Forelimb muscle (tissue), 1 donor: ENCODE measurements around the gene CHMP6. TPM values are rescaled to one million over a fixed set of nuclear protein-coding genes. Genes with fewer than 3 reads are reported as not detected.
A peak's percentile ranks its signal among the peaks of the same experiment; 100 is the strongest.
"Not testable (repeated sequence)": the region's sequence is repeated elsewhere in the genome, so short reads cannot be mapped to it uniquely, and the experiment has no call there.

Experiments used
- DNase-seq: peaks from one replicate; pipeline ENCODE4 v3.0.0-alpha.2; 2013; ENCODE audit warnings: low read depth
- polyA plus RNA-seq: library from polyadenylated mRNA; unstranded; fragments of 120-200 nt; gene quantifications from one replicate; pipeline ENCODE4 v1.2.1, GENCODE V29; 2013; ENCODE audit not compliant: insufficient read length

Gene CHMP6
- polyA plus RNA-seq, 1 donor: 25.2 TPM

DNA sequence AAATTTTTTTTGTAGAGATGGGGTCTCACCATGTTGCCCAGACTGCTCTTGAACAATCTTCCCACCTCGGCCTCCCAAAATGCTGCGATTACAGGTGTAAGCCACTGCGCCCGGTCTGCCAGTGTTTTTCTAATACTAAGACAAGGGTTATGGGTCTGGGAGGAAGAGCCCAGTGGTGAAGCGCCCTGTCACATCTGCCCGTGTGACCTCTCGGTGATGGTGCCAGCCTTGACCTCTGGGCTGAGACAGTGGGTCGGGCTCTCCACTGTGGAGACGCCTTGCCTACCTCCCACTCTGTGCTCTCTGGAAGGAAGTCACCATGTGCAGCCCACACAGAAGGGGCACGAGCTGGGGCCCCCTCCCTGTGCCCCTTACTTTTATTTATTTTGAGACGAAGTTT is 38.2 kb downstream of the CHMP6 start:
- DNase-seq: no peak

DNA sequence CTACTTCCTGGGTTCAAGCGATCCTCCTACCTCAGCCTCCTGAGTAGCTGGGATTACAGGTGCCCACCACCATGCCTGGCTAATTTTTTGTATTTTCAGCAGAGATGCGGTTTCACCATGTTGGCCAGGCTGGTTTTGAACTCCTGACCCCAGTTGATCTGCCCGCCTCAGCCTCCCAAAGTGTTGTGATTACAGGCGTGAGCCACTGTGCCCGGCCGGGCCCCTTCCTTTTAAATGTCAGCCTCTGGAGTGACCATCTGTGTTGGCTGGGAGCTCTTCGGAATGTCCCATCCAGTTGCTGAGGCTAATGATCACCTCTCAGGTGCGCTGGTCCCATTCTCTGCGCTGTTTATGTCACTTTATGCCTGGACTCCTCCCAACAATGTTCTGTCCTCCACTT is 38.7 kb downstream of the CHMP6 start:
- DNase-seq: not testable (repeated sequence)

DNA sequence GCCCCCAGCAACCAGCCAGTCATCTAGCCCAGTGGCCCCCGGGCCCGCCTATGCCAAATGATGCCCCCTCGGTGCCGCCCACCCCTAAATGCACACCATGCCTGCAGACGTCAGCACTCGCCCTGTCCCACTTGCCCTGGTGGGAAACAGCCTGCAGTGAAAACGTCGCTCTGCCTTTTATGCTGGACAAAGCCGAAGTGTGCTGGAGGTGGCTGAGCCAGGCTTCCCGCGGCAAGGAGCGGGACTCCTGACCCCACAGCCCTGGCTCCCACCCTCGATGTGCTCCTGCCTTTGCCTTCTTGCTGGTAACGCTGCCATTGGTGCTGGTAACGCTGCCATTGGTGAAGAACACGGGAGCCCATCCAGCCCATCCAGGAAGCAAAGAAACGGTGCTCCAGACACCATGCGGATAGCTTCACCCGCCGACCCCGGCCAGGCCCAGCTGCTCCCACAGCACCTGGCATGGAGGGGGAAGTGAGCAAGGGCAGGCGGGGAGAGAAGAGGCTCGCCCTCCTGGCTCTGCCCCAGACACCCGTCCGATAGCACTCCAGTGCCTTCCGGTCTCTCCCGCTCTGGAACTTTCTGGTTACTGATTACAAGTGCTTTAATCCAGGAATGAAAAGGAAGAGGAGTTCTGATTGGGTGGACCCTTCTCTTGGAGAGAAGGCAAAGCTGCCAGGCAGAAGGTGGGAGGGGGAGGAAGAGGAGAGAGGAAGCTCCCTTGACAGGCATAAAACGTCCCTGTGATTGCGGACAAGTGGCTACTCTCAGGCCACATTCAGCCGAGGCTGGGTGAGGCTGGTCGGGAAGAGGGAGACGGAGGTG is 39.3 kb downstream of the CHMP6 start:
- DNase-seq: no peak

DNA sequence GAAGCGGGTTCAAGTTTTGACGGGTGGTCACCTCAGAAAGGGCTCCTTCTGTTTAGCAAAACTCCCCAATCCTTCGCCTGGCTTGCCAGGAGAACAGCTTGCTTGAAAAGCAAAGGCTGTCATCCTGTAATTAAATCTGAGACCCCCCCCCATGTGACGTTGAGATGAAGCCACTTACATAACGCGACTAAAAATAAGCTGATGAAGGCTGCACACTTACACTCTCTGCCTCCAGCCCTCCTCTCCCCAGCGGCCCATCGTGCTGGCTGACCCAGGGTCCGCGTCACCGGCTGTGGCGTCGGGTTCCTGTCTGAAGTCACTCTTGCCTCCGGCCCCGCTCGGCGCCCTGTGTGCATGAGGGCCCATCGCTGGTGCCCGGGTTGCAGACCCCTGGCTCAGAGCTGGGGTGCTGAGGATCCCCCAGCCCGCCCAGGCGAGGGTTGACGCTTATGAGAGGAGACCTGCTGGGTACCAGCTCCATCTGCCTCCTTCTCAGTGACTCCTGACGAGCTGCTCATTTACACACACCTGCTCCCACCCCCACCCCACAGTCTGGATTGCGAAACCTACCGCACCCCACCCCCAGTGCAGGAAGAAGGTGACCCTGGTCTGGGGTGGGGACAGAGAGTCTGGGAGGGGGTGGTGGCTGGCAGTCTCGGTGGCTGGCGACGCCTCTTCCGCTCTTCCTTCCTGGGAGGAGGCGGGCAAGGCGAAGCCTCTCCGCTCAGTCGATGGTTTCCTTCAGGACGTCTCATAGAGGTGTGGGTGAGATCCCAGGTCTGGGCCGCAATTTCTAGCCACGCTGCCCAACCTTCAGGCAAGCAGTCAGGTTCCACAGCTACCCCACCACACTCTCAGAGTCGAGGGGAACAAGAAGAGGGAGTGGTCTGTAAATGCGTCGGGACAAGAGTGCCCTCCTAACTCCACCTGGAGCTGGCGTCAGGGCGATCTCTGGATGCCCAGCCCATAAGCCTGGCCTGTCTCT is 40.2 kb downstream of the CHMP6 start:
- DNase-seq: no peak

DNA sequence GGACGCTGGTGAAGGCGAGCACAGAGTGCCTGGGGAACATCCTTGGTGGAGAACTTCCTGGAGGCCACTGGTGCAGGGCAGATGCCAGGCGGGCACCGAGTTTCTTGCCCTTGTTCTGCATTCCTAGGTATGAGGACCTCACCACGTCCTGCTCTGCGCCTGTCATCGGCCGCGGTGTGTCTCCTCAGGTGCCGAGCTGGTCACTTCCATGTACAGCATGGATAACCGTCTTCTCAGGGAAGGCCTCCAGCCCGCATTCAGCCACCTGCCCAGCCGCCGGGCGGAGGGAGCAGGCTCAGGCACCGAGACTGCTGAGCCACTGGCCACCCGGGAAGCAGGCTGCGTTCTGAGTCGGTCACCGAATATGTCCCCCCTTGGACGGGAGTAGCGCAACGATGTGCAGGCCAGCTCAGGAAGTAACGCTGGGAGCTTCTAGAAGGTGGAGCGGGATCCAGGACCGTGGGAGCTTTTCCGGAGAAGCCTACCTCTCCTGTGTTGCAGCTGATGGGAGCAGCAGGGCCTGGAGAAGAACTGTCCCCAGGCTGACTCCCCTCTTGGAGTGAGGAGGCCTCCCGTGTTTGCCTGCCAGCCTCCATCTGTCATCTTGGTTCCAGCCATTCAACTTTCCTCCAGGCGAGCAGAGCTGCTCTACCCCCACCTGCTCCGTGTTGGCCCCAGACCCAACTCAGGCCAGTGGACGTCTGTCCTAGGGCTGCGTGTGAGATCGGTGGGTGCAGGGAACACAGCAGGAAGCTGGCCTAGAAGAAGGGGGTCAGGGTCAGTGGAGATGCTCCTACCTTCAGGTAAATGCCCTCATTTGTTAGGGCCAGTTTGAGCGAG is 41.2 kb downstream of the CHMP6 start:
- DNase-seq: no peak

DNA sequence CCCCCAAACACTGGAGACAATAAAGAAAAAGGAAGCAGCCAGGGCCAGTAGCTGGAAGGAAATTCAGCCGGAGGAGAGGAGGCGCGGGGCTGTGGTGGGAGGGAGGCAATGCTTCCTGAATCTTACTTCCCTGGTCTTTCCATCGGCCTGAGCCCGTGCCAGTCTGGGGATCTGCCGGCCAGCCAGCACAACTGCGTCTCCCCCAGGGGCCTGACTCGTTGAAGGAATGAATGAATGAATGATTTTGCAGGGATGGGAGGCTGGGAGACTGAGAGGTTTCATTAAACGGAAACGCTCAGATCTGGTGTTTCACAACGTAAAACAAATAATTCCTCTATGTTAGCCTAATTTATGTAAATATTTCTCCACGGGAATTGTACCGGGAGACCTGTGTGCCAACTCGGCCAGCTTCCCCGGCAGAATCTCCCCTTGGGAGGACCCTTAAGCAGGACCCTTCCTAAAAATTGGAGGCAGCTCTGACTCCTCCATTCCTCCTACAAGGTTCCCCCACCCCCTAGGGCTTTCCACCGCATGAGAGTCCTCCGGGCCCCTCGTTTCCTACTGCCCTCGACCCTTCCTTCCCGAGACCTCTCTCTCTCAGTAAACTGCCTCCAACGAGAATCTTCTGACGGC is 42.0 kb downstream of the CHMP6 start:
- no peak for DNase-seq

DNA sequence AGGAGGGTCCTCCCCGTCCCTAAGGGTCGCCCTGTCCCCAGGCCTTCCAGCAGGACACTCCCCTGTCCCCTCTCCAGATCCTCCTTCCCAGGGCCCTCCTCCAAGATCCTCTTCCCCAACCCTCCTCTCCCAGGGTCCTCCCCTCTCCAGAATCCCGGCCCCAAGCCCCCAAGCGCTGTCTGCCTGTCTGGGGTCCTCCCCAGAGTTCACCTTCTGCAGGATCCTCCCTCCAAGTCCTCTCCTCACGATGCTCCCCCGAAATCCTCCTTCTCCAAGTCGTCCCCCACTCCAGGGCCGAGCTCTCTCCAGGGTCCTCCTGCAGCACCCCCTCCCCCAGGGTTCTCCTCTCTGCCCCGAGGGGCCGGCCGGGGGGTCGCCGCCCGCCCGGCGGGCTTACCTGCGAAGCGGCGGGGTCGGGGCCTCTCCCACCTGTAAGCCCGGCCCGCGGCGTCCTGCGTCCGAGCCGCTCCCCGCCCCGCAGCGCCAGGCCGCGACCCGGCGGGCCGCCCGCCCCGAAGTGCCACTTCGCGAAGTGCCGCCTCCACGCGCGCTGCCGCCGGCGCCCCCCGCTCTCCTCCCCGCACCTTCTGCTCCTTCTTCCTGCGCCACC is 42.6 kb downstream of the CHMP6 start:
- DNase-seq: no peak

DNA sequence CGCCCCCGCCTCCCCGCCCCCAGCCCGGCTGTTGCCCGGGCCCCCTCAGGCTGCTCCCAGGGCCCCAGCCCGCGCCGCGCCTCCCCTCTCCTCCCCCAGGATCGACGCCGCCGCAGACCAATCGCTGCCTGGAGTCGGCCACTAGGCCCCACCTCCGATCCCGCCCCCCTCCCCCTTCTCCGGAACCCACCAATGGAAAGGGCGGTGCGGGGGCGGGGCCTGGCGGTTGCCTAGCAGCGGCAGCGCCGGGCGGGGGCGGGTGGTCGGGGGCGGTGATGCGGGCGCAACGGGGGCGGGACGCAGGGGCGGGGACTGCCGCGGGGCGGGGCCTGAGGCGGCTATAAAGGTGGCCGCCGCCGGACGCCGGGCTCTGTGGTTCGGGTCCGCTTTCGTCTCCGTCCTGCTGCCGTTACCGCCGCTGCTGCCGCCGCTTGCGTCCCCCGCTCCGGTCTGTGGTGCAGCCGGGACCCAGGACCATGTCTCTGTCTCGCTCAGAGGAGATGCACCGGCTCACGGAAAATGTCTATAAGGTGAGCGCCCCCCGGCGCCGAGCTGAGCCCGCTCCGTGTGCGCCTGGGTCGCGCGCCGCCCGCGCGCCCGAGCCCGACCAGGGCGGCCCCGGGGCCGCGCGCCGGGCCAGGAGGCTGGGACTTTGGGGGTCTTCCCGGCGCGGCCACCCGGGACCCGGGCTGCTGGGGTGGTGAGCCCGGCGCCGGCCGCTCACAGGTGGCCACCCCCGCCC is 43.3 kb downstream of the CHMP6 start, which contains the start of gene BAIAP2:
Gene BAIAP2, plus strand, starts transcription at position 373 of the 742 bp plus-strand sequence. Its CDS starts 104 bp downstream, at position 477.
- DNase-seq: peak; percentile 73

DNA sequence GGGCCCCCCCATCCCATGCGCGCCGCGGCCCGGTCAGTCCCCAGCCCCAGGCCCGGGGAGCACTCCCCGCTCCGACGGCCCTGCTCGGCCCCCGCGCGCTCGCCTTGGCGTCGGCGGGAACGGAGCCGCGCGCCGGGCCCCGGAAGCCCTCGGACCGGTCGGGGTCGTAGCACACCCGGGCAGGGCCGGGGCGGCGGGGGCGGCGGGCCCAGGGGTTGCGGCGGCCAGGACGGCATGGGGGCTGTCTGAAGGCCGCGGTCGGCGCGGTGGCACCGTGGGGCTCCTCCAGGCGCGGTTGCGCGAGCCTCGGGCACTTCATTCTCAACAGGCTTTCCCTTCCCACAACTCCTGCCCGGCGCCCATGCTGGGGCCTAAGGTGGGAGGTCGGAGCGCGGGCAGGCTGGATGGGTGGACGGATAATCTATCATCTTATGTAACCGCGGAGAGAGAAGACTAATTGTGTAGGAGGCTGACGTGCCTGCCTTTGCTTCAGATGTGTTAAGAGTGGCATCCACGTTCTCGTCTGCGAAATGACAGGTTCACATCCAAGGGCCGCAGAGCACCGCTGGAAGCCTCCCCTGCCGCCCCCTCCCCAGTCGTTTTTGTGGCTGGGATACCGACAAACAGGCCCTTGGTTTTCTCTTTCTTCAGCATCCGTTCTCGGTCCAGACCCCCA is 44.0 kb downstream of the CHMP6 start:
- DNase-seq: no peak

DNA sequence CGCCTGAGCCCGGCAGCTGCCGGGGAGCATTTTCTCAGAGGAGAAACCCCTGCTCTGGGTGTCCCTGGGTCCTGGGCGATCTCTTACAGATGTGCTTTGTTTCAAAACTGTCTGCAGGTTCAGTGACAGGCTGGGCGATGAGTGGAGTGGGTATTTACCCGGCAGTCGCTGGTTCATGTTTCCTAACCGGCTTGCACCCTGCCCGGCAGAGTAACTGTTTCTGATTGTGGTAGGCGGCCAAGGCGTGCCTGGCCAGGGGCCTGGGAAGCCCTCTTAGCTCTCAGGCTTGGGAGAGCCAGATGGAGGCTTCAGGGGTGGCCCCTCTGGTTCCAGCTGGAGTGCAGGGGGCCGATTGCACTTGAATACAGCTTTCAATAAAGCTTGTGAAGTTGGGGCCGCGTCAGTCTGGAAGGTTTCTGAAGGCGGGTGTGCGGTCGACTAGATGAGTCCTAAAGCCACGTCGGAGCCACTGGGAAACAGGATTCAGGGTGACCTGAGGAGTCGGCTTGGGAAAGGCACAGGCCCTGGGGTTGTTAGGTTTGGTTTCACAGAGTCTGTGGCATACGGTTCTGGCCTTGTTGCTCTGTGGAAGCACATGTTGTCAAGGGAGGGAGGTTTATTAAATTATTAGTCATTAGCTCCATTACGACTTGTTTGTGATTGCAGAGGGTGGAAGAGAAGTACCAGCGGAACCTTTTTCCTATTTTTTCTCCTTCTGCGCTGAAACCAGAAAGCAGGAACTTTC is 44.7 kb downstream of the CHMP6 start:
- DNase-seq: no peak

DNA sequence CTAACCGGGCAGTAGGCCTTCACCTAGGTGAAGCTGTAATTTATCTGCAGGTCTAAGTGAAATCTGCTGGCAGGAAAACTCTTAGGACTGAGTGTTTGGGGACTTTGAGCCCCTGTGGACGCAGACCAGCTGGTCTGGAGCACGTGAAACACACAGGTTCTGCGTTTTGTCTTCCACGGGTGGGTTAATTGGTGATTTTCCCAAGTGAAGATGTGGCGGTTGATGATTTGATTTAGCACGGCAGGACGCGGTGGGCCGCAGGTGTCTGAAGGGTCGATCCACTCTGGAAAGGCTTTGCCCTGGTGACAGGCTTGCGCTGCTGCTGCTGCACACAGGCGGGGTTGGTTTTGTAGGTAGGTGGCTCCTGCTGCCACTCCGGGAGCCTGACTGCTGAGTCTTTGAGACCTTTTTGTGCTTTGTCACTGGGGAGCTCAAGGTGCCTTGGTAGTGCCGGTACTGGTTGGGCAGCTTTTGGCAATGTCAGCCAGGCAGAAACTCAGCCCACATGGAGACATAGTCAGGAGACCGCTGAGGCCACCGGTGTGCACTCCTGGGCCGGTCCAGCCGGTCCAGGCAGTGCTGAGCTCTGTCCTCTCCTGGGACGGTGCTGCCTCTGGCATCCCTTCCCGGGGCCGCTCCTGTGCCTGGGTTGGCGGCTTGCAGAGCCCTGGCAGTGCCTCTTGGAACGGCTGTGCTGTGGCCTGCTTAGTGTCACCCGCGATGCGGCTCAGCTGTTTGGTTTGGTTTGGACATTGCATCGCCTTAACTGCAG is 45.6 kb downstream of the CHMP6 start:
- DNase-seq: no peak

DNA sequence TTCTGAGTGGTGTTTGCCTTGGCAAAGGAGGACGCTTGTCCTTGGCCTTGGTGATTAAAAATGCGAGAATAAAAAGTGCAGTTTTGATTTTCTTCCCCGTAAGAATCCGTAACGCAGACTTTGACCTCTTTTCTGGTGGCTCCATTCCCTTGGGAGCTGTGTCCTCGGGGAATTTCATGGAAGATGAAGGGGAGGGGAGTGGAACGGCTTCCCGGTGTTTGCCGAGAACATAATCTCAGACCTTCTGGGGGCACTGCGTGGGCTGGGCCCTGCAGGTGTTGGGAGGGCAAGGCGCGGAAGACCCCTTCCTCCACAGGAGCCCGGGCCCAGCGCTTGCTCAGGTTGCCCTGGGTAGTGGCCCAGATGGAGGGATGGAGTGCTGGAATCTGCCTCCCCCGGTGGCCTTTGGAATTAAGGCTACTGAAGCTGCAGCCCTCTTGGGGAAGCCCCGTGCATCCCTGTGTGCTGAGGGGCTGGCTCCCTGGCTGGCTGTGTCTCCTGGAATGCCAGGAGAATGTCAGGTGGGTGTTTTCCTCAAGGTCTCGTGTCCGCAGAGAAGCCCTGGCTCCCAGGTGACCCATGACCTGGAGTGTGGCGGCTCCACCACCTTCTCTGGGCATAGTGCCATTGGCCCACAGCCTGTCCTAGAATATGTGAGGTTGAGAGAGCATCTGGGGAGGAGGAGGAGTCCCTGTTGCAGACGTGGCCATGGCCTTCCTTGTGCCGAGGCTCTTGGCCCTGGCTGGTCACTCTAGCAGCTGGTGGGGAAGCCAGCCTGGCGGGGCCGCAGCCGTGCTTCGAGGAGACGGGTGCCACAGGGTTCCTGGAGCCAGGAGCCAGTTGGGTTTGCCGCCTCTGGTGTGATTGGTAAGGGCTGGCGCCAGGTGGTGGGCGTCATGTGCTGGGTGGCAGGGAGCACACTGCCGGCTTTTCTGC is 46.4 kb downstream of the CHMP6 start:
- DNase-seq: no peak

DNA sequence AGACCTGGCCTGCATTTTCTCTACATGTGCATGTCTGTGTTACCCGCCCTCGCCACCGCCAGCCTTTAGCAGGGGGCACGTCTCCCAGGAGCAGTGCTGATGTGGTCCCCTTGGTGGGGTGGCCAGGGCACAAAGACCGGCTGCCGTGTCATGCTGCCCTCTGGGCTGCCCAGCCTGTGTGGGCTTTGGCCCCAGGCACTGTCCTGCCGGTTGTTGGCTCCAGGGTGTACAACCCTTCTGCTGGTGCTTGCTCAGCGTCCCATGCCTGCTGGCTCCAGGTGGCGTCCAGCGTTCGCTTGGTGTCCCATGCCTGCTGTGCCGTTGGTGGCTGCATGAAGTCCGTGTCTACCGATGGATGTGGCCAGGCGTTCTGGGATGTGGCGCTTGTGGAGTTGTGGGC is 47.5 kb downstream of the CHMP6 start:
- no peak for DNase-seq

DNA sequence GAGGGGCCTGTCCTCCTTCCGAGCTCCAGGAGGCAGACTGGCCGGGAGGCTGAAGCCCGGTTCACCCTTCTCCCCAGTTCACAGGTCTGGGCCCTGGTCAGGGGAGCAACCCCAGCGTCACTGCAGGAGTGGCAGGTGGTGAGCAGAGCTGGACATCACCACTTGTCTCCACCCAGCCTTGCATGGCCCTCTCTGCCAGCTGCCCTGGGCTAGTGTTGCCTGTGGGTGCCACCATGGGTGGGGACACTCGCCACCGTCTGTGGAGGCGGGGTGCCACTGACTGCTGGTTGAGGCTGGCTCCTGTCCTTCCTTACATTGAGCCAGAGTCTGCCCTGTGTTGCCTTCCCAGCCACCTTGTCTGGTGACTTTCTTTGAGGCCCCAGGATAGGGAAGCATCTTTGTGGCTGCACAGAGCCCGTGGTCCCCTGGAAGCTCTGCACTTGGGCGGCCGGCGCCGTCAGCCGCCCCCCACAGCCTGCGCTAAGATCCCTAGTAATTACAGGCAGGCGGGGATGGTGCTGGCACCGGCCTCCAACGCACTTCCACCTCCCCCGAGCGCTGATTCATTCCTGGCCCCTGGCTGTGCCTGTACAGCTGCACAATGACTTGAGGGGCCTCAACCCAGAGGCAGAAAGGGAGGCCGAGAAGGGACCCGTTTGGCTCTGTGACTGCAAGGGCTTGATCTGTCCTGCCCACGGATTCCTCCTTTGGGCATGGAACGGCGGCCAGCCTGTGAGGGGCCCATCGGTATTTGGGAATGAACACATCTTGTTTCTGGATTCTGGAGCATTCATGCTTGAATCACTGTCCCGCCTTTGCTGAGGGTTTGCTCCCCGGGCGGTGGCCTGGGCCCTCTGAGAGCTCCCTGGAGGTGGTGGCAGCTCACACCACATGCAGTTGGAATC is 48.5 kb downstream of the CHMP6 start:
- DNase-seq: no peak

DNA sequence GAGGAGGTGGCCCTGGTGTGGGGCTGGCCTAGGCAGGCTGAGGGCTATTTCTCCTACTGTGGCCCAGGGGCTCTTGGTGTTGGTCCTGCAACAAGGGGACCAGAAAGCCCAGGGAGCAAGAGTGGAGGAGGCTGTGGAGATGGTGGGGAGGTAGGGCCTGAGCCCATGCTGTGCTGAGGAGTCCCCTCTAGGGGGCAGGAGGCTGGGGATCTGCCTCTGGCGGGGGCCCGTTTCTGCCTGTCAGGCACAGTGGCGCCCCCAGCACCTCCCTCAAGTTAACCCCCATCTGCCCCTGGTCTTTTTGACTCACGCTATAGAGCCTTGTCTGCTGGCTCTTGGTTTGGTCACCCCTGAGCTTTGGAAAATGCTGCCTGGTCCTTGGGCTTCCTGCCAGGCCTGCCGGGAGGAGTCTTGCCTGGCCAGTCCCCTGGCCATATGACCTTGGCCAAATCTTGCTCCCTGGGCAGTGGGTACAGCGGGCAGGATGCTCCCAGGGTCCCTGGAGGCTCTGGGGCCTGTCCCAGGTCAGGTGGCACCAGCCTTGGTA is 49.2 kb downstream of the CHMP6 start:
- no peak for DNase-seq
